ENCODE data around the gene BMP2K.
"Not testable (repeated sequence)": the region's sequence is repeated elsewhere in the genome, so short reads cannot be mapped to it uniquely, and the experiment has no call there.

Gene BMP2K

DNA sequence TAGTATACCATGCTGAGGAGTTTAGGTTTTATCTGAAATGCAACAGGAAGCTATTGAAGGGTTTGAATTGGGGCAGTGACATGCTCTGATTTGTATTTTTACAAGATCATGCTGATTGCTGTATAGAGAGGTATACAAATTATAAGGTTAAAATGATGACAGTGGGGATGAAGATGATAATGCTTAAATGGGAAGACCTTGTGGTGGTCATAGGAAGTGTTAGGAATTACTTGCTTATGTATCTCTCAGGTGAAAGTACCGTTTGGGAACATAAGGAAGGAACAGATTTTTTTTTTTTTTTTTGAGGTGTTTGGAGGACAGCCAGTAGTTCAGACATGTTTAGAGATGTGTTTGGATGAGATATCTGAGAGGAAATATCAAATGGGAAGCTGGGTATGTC is 5.0 kb downstream of the BMP2K start:
- intact Hi-C loops (cut with DNase I), result no loop called here
- DNase-seq, result no peak

GRCh38 chr4:78781924-78782323 is 5.8 kb downstream of the BMP2K start:
- no peak for DNase-seq
- intact Hi-C loops (cut with DNase I), result no loop called here

DNA sequence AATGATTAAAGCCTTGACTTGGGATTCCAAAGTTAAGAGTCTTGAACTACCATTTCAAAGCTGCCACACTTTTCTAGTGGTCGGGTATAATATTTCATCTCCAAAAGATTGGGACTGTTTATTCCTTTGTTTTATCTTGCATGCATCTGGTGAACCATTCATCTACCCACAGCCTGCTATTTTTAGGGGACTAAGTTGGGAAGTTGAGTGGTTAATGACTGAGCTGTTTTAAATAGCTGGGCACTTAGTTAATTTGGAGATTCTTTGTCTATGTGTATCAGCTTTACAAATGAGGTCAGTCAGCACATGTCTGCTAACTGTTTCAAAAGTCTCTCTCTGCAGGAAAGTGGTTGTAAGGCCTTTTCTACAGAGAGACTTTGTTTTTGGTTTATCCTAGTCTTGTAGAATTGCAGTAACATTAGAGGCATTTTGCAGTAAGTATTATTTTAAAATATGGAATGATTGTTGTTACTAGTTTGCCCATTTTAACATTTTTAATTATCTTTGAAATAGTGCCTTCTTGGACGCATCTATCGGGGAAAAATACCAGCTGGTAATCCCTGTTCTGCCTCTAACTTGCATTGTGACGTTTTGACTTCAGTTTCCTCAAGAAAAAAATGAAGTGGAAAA is 8.2 kb downstream of the BMP2K start:
- intact Hi-C loops (cut with DNase I), result no loop called here
- no peak for DNase-seq

DNA sequence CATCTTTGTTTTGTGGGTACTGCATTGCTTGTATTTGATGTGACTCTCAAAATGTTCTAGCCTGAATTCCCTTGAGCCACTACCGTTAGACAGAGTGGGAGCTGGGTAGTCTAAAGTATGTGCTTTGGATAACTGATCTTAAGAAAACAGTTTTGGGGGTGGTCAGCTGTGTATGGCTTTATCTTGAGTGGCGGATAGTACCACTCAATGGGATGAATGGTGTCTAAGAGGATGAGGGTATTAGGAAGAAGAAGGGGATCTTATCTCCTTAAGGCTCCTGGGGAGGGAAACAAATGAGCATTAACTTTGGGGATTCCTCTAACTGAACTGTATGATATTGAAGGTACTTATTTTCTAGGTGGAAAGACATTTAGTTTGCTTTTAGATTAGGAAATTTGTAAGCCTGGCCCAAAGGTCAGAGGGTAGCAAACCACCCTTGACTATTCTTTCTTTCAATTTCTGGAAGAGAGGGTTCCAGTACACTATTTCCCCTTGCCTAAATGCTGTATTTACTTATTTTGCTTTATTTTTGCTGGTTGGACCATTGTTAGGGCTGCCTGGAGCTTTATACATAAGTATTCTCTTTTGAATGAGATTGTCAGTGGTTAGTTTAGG is 11.3 kb downstream of the BMP2K start:
- intact Hi-C loops (cut with DNase I), result no loop called here
- no peak for DNase-seq

- DNase-seq, result no peak
- intact Hi-C loops (cut with DNase I), result no loop called here
Observed at GRCh38 chr4:78788007-78788889, 12.1 kb downstream of the BMP2K start.

DNA sequence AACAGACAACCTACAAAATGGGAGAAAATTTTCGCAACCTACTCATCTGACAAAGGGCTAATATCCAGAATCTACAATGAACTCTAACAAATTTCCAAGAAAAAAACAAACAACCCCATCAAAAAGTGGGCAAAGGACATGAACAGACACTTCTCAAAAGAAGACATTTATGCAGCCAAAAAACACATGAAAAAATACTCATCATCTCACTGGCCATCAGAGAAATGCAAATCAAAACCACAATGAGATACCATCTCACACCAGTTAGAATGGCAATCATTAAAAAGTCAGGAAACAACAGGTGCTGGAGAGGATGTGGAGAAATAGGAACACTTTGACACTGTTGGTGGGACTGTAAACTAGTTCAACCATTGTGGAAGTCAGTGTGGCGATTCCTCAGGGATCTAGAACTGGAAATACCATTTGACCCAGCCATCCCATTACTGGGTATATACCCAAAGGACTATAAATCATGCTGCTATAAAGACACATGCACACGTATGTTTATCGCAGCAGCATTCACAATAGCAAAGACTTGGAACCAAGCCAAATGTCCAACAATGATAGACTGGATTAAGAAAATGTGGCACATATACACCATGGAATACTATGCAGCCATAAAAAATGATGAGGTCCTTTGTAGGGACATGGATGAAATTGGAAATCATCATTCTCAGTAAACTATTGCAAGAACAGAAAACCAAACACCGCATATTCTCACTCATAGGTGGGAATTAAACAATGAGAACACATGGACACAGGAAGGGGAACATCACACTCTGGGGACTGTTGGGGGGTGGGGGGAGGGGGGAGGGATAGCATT is 19.7 kb downstream of the BMP2K start:
- intact Hi-C loops (cut with DNase I); DNase-seq: not testable (repeated sequence)

- intact Hi-C loops (cut with DNase I), result no loop called here
- no peak for DNase-seq
Observed at GRCh38 chr4:78796526-78796925, 20.4 kb downstream of the BMP2K start.

- intact Hi-C loops (cut with DNase I), result no loop called here
- no peak for DNase-seq
Observed at GRCh38 chr4:78797777-78798284, 21.7 kb downstream of the BMP2K start.

GRCh38 chr4:78799551-78800495 is 23.7 kb downstream of the BMP2K start:
- DNase-seq, result no peak
- intact Hi-C loops (cut with DNase I), result no loop called here

DNA sequence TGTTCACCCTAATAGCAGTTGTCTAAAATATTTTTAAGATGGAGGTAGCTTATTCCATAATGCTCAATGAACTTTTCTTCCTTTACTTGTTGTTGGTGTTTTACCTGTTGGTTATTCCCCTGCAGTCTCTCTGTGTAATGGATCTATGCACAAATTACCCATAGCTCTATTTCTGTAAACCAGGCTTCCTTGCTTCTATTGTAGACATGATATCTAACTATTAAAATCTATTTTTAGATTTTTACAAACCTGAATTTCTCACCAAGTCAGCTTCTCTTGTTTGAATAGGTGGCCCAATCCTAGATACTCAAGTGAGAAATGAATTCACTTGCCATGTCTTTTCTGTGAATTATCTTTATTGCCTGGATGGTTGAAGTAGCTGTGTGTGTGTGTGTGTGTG is 24.8 kb downstream of the BMP2K start:
- no peak for DNase-seq
- intact Hi-C loops (cut with DNase I), result no loop called here

GRCh38 chr4:78803983-78804382 is 27.8 kb downstream of the BMP2K start:
- intact Hi-C loops (cut with DNase I), result no loop called here
- no peak for DNase-seq

DNA sequence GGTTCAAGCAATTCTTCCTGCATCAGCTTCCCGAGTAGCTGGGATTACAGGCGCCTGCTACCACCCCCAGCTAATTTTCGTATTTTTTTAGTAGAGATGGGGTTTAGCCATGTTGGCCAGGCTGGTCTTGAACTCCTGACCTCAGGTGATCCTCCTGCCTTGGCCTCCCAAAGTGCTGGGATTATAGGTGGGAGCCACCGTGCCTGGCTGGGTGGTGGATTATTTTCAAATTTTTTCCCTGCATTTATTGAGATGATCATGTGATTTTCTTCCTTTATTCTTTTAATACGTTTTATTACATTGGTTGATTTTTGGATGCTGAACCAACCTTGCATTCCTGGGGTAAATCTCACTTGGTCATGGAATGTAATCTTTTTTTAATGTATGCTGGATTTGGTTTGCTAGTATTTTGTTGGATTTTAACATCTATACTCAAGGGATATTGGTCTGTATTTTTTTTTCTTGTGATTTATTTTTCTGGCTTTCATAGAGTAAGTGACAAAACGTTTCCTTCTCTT is 30.9 kb downstream of the BMP2K start:
- intact Hi-C loops (cut with DNase I), result no loop called here
- DNase-seq, result no peak

- no peak for DNase-seq
- intact Hi-C loops (cut with DNase I), result no loop called here
Observed at GRCh38 chr4:78809295-78809694, 33.1 kb downstream of the BMP2K start.

DNA sequence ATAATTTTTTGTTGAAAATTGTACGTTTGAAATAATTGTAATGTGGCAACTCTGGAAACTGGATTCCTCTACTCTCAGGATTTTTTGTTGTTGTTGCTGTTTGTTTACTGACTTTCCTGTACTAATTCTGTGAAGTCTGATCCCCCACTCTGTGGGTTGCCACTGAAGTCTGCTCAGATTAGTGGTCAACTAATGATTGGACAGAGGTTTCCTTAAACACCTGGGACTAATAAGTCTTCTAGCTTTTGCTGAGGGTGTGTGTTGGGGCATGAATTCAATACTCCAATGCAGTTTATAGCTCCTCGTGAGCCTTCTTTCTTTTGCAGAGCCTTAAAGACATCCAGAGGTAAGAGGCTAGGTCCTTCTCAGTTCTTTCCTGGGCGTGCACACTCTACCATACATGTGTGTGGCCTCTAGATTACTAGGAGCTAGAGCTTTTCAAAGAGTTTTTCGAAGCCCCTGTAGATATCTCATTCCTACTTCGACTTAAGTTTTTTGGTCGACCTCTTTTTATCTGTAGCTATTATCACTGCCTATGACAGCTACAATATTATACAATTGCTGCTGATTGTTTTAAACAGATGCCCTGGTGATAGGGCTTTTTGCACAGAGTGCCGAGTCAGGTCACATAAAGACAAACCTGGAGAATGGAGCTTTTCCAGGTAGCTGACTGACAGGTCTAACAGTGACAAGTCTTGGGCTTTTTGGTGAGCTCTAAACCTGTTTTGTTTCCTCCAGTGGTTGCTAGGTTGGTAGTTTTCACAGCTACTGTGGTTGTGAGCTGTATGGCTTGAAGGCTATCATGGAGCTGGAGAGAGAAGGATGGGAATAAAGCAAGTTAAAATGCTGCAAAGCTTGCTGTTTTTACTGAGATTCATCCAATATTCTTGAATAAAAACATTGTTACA is 34.0 kb downstream of the BMP2K start:
- DNase-seq, result no peak
- intact Hi-C loops (cut with DNase I), result no loop called here

GRCh38 chr4:78811034-78811433 is 34.9 kb downstream of the BMP2K start:
- intact Hi-C loops (cut with DNase I), result no loop called here
- no peak for DNase-seq

DNA sequence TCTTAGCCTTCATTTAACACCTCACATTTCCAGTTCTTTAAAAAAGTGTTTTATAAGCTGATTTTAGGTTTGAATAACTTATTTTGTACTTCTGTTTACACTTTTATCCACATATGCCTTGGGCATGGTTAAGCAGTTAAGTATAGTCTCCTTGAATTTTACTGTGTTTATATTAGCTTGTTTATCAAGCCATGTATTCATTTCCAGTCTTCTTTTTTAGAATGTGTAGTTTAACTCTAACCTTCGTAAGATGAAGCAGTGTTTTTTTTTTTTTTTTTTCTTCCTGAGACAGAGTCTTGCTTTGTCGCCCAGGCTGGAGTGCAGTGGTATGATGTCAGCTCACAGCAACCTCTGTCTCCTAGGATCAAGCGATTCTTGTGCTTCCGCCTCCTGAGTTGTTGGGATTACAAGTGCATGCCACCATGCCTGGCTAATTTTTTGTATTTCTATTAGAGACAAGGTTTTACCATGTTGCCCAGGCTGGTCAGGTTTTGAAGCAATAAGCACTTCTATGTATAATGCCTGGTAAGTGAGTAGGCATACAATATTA is 42.5 kb downstream of the BMP2K start:
- no peak for DNase-seq
- intact Hi-C loops (cut with DNase I), result no loop called here

GRCh38 chr4:78824001-78824400 is 47.9 kb downstream of the BMP2K start:
- DNase-seq, result no peak
- intact Hi-C loops (cut with DNase I), result no loop called here
